Panc1 (cell line): ENCODE data around the gene DVL2. TPM values are rescaled to one million over a fixed set of nuclear protein-coding genes. Genes with fewer than 3 reads are reported as not detected.

ENCODE experiments used
- ATAC-seq: fragments of 200-7000 bp; cut with Tn5 transposase; 2 replicates; pipeline ENCODE4 v1.9.1; 2020; ENCODE audit warnings: mild to moderate bottlenecking, moderate library complexity
- BruUV-seq: library from RNA; stranded (reverse); fragments of 400-500 nt; replicated peaks from 2 replicates; lab custom pipeline; 2021; lab: Mats Ljungman, UMichigan
- CTCF ChIA-PET: fragments of 300-600 bp; sonication (Branson Sonifier 250); formaldehyde crosslinking; loops from one replicate; lab custom pipeline; 2022; ENCODE audit warnings: antibody characterized with exemption; lab: Charles Lee
- POLR2A ChIA-PET: fragments of 300-600 bp; sonication (Branson Sonifier 250); formaldehyde crosslinking; loops from one replicate; lab custom pipeline; 2022; ENCODE audit warnings: antibody characterized with exemption; lab: Charles Lee
- DNase-seq: peaks from one replicate; pipeline ENCODE4 v3.0.0-alpha.2; 2010; ENCODE audit warnings: low read depth, low spot score
- H3K27ac ChIP-seq: 2 replicates; pipeline ENCODE4 v1.5.1; 2011; ENCODE audit warnings: mild to moderate bottlenecking, low read length, inconsistent platforms
- H3K27me3 ChIP-seq: fragments of 200-500 bp; sonication (Bioruptor generic); 2 replicates; pipeline ENCODE4 v1.6.0; 2014; ENCODE audit warnings: low read length, inconsistent platforms; ENCODE audit not compliant: control insufficient read depth, insufficient read depth
- H3K36me3 ChIP-seq: fragments of 200-500 bp; sonication (Bioruptor generic); 2 replicates; pipeline ENCODE4 v1.5.1; 2014; ENCODE audit warnings: inconsistent platforms, mild to moderate bottlenecking, low read length, moderate library complexity; ENCODE audit not compliant: control insufficient read depth, insufficient read depth
- H3K4me1 ChIP-seq: 2 replicates; pipeline ENCODE4 v1.5.1; 2011; ENCODE audit warnings: inconsistent platforms, mild to moderate bottlenecking, low read length, moderate library complexity; ENCODE audit not compliant: control insufficient read depth, insufficient read depth
- H3K4me3 ChIP-seq, 2 experiments: 2 replicates each; pipeline ENCODE4 v1.5.1; 2011 to 2012; ENCODE audit warnings: low read depth in 2 of 2, low read length in 2 of 2, mild to moderate bottlenecking in 2 of 2, inconsistent platforms in 1 of 2, moderate library complexity in 1 of 2
- H3K9me3 ChIP-seq: fragments of 200-500 bp; sonication (Bioruptor generic); 2 replicates; pipeline ENCODE4 v1.5.1; 2014; ENCODE audit warnings: low read depth, mild to moderate bottlenecking, inconsistent platforms, low read length, moderate library complexity; ENCODE audit not compliant: control insufficient read depth, insufficient read depth
- POLR2AphosphoS5 ChIP-seq: IDR thresholded peaks from 2 replicates; pipeline ENCODE4 v1.6.1; 2012; ENCODE audit warnings: mild to moderate bottlenecking, low read depth, low read length, moderate library complexity
- SIN3A ChIP-seq: IDR thresholded peaks from 2 replicates; pipeline ENCODE4 v1.6.1; 2012; ENCODE audit warnings: low read depth, mild to moderate bottlenecking, low read length, moderate library complexity, borderline replicate concordance; ENCODE audit not compliant: insufficient read depth
- TCF7L2 ChIP-seq: IDR thresholded peaks from 2 replicates; pipeline ENCODE4 v1.6.1; 2011; ENCODE audit warnings: mild to moderate bottlenecking, low read depth, low read length, inconsistent platforms
- in situ Hi-C: cut with HindIII; loops from 2 replicates; pipeline ENCODE4 v1.10.0; 2016; ENCODE audit warnings: low sequenced_read_pairs, low pct_unique_long_range_greater_than_20kb
- intact Hi-C: fragments of 100-400 bp; cut with micrococcal nuclease; formaldehyde crosslinking; loops from one replicate; pipeline ENCODE4 v1.10.0; 2022; ENCODE audit not compliant: unreplicated experiment
- total RNA-seq: library from RNA; stranded (reverse); gene quantifications from one replicate; pipeline ENCODE4 v1.2.1, GENCODE V29; 2021; ENCODE audit not compliant: unreplicated experiment
- TF ChIP-seq, protein P1 (sequence below): fragments of 450-650 bp; IDR thresholded peaks from 2 replicates; pipeline ENCODE4 v1.5.1; 2017; ENCODE audit warnings: mild to moderate bottlenecking
- TF ChIP-seq, protein P2 (sequence below), 2 experiments: IDR thresholded peaks; 2 replicates each; pipeline ENCODE4 v1.6.1; 2011 to 2012; ENCODE audit warnings: low read depth in 2 of 2, control low read depth in 1 of 2, low read length in 1 of 2, mild to moderate bottlenecking in 1 of 2, moderate library complexity in 1 of 2; ENCODE audit not compliant: insufficient read depth in 1 of 2

The DVL2 gene
- total RNA-seq, 1 experiment from 2014 or later, result 84.2 TPM

DNA sequence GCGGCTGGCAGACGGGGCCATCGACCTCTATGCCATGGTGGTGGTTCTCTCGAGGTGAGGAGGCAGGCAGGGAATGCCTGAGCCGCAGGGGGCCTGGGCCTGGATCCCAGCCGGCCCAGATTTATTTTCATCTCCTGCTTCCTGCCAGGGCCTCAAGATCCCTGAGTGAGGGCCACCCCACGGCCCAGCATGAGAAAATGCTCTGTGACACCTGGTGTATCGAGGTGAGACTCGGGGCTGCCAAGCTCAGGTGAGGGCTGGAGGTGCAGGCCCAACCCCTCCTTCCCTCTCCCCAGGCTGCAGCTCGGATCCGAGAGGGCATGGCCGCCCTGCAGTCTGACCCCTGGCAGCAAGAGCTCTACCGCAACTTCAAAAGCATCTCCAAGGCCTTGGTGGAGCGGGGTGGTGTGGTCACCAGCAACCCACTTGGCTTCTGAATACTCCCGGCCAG, 9.6 kb downstream of the DVL2 start:
- ATAC-seq (peak; percentile 2; the same call in 1 of the 2 replicates), DNase-seq (no peak)
- Histone ChIP-seq H3K4me3 (no peak overlapping the region), H3K27me3 (no peaks in the 10 kb centered on the region), H3K27ac (peak overlapping the region; percentile 75), H3K9me3 (no peaks in the 10 kb centered on the region), H3K4me1 (peaks cover 45% of the 10 kb centered on the region), H3K36me3 (peaks cover 5% of the 10 kb centered on the region; the same call in 1 of the 2 replicates)
- intact Hi-C loops (no loop called here), in situ Hi-C loops (no loop called here)
- TF ChIP-seq TCF7L2 (no peak), SIN3A (no peak), POLR2AphosphoS5 (no peak)
- TF ChIP-seq, protein P1, sequence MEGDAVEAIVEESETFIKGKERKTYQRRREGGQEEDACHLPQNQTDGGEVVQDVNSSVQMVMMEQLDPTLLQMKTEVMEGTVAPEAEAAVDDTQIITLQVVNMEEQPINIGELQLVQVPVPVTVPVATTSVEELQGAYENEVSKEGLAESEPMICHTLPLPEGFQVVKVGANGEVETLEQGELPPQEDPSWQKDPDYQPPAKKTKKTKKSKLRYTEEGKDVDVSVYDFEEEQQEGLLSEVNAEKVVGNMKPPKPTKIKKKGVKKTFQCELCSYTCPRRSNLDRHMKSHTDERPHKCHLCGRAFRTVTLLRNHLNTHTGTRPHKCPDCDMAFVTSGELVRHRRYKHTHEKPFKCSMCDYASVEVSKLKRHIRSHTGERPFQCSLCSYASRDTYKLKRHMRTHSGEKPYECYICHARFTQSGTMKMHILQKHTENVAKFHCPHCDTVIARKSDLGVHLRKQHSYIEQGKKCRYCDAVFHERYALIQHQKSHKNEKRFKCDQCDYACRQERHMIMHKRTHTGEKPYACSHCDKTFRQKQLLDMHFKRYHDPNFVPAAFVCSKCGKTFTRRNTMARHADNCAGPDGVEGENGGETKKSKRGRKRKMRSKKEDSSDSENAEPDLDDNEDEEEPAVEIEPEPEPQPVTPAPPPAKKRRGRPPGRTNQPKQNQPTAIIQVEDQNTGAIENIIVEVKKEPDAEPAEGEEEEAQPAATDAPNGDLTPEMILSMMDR, result no peak
- TF ChIP-seq, protein P2, sequence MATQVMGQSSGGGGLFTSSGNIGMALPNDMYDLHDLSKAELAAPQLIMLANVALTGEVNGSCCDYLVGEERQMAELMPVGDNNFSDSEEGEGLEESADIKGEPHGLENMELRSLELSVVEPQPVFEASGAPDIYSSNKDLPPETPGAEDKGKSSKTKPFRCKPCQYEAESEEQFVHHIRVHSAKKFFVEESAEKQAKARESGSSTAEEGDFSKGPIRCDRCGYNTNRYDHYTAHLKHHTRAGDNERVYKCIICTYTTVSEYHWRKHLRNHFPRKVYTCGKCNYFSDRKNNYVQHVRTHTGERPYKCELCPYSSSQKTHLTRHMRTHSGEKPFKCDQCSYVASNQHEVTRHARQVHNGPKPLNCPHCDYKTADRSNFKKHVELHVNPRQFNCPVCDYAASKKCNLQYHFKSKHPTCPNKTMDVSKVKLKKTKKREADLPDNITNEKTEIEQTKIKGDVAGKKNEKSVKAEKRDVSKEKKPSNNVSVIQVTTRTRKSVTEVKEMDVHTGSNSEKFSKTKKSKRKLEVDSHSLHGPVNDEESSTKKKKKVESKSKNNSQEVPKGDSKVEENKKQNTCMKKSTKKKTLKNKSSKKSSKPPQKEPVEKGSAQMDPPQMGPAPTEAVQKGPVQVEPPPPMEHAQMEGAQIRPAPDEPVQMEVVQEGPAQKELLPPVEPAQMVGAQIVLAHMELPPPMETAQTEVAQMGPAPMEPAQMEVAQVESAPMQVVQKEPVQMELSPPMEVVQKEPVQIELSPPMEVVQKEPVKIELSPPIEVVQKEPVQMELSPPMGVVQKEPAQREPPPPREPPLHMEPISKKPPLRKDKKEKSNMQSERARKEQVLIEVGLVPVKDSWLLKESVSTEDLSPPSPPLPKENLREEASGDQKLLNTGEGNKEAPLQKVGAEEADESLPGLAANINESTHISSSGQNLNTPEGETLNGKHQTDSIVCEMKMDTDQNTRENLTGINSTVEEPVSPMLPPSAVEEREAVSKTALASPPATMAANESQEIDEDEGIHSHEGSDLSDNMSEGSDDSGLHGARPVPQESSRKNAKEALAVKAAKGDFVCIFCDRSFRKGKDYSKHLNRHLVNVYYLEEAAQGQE (IDR thresholded peaks at IDR 0.05; ENCODE audit: insufficient read depth in 1 of 2, low read depth in 2 of 2, low read length in 1 of 2), result no peak
- BruUV-seq, result no TSS peak
- ChIA-PET CTCF (no interaction called here), POLR2A (no interaction called here)

DNA sequence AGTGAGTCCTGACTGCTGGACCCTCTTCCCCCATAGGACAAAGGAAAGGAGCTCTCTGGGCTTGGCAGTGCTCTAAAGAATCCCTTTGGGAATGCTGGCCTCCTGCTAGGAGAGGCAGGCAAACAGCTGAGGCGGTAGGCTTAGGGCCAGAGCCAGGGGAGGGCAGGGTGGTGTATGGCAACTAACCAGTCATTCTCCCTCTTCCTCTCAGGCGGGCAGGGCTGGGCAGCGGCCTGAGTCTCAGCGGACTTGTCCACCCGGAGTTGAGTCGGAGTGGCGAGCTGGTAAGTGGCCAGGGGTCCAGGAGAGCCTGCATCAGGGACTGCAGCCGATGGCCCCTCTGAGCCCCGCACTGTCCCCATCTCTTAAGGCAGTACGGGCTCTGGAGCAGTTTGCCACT, 10.2 kb downstream of the DVL2 start:
- no TSS peak for BruUV-seq
- intact Hi-C loops, result no loop called here

More for the DNA sequence above, 10.2 kb downstream of the DVL2 start:
- Histone ChIP-seq H3K4me1 (peaks cover 50% of the 10 kb centered on the region), H3K27ac (peak overlapping the region; percentile 57), H3K27me3 (no peaks in the 10 kb centered on the region), H3K4me3 (no peak overlapping the region), H3K36me3 (peaks cover 5% of the 10 kb centered on the region; the same call in 1 of the 2 replicates), H3K9me3 (no peaks in the 10 kb centered on the region)
- in situ Hi-C loops, result no loop called here
- POLR2A ChIA-PET, result no interaction called here
- no peak for DNase-seq
- TF ChIP-seq, protein P1, result no peak
- TF ChIP-seq, protein P2 (IDR thresholded peaks at IDR 0.05; ENCODE audit: insufficient read depth in 1 of 2, low read depth in 2 of 2, low read length in 1 of 2), result no peak
- TF ChIP-seq SIN3A (no peak), TCF7L2 (no peak), POLR2AphosphoS5 (0 out of 2 replicates have a peak, but pooled peaks have one; percentile 17)
- CTCF ChIA-PET, result no interaction called here
- ATAC-seq, result 0 out of 2 replicates have a peak, but pooled peaks have one; percentile 2
